GM19463 (cell line): Measurements from ENCODE around the gene KRTAP5-5.
"Not testable (repeated sequence)": the region's sequence is repeated elsewhere in the genome, so short reads cannot be mapped to it uniquely, and the experiment has no call there.

Experiments
- ATAC-seq: cut with Tn5 transposase; IDR thresholded peaks from one replicate; pipeline ENCODE4 v1.9.1; 2021; ENCODE audit warnings: mild to moderate bottlenecking, moderate library complexity; ENCODE audit not compliant: unreplicated experiment

Gene KRTAP5-5

GRCh38 chr11:1641096-1641495 lies 11.5 kb downstream of the KRTAP5-5 start:
- ATAC-seq: no peak

GRCh38 chr11:1642288-1643145 lies 12.9 kb downstream of the KRTAP5-5 start:
- ATAC-seq: no peak

DNA sequence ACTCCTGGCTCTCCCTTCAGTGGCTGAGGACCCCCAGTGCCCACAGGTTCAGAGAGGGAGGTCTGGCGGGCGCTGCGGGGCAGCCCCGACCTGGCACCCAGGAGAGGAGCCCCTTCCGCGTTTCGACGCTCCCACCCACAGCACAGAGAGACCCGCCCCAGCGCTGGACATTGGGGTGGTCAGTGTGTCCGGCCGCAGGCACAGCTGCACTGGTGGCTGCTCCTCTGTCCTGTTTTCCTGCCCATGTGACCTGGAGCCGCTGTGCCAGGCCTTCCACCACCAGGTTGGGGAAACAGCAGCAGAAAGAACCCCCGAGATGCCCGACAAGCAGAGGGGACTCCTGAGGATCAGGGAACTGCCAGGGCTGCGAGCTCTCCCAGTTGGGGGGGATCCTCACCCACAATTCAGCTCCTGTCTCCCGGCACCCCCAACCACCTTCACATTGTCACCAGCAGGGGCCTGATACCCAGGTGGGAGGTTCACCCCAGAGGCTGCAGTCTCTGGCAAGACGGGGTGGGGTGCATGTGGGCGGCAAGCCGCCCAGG lies 13.6 kb downstream of the KRTAP5-5 start:
- no peak for ATAC-seq

GRCh38 chr11:1644601-1645356 lies 15.2 kb downstream of the KRTAP5-5 start:
- no peak for ATAC-seq

- ATAC-seq: no peak
Measured at GRCh38 chr11:1645357-1645821, 15.8 kb downstream of the KRTAP5-5 start.

DNA sequence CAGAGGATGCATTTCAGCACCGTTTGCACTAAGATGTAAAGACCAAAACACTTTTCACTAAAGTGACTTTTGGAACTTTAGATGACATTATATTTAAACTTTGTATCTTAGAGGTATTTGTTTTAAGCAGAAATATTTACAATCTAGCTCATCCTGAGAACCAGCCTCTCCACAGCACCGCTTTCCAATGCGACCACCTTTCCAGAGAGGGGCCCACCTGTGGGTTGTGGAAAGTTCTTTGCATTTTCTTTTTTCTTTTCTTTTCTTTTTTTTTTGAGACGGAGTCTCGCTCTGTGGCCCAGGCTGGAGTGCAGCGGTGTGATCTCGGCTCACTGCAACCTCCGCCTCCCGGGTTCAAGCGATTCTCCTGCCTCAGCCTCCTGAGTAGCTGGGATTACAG lies 17.0 kb downstream of the KRTAP5-5 start:
- ATAC-seq: not testable (repeated sequence)

DNA sequence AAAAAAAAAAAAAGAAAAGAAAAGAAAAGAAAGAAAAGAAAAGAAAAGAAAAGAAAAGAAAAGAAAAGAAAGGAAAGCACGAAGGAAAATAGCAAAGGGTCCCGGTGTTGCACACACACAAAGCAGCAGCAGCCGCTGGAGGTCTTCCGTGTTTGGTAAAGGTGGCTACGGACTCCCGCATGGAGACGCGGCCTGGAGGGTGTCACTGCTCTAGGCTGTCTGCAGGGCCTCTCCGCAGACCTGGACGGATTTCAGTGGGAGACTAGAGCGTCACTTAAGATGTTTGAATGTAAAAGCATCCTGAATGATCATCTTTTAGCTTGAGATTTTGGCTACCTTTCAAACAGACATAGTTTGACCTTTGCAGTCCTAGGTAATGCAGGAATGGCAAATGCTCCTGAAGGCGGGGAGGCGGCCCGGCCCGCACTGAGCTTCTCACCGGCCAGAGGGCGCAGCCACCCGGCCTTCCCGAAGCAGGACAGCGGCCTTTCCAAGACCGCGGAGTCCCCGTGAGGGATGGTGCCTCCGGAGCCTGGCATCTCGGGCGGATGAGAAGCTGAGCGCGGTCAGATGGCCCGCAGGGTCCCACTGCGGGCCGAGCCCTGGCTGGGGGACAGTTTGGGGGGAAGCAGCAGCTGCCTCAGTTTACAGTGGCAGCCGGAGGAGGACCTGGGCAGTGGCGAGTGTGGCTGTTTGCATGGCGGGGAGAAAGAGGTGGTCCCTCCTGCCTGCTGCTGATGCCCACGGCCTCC lies 18.5 kb downstream of the KRTAP5-5 start:
- no peak for ATAC-seq

GRCh38 chr11:1648653-1649420 lies 19.3 kb downstream of the KRTAP5-5 start:
- ATAC-seq: no peak

GRCh38 chr11:1650034-1650917 lies 20.7 kb downstream of the KRTAP5-5 start:
- ATAC-seq: no peak

DNA sequence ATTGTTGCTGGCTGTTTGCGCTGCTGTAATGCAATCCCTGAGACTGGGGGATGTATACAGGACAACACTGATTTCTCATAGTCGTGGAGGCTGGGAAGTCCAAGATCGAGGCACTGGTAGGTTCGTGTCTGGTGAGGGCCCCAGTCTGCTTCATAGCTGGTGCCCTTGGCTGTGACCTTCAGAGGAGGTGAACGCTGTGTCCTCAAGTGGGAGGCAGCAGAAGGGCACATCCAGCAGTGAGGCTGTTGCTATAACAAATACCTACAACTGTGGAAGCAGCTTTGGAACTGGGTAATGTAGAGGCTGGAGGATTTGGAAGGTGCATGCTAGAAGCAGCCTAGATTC lies 21.3 kb downstream of the KRTAP5-5 start:
- no peak for ATAC-seq

DNA sequence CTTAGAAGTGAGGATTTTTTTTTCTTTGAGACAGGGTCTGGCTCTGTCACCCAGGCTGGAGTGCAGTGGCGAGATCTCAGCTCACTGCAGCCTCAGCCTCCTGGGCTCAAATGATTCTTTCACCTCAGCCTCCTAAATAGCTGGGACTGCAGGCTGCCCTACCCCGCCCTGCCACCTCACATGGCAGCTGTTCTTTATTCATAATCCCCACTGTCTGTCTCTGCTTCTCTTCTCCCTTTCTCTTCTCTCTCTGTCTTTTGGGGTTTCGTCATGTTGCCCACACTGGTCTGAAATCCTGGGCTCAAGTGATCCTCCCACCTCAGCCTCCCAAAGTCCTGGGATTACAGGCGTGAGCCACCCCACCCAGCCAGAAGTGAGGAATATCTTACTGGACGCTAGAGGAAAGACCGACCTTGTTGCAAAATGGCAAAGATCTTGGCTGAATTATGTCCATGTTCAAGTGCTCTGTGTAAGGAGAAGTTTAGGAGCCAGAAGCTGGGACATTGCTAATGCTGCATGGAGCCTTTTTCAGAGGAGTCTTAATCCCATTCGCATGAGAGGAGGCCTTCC lies 21.9 kb downstream of the KRTAP5-5 start:
- ATAC-seq: no peak

DNA sequence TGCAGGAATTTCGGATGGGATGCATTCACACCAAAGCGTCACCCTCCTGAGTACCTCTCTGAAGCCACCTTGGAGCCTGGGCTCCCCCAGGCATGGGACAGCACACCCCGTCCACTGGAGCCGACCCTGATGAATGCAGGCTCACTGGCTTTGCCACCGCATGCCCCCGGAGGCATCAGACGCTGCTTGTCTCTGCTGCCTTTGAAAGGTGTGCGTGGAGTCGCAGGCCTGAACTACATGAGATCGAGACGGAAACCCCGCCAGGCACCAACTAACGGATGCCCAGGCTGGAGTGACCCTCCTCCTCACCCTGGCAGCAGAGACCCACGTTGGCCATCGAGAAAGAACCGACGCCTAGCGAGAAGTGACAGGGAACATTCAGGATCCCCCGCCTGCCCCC lies 22.5 kb downstream of the KRTAP5-5 start:
- ATAC-seq: no peak

GRCh38 chr11:1652442-1652770 lies 22.8 kb downstream of the KRTAP5-5 start:
- no peak for ATAC-seq

GRCh38 chr11:1652771-1653540 lies 23.4 kb downstream of the KRTAP5-5 start:
- no peak for ATAC-seq

GRCh38 chr11:1653541-1654387 lies 24.2 kb downstream of the KRTAP5-5 start:
- no peak for ATAC-seq

DNA sequence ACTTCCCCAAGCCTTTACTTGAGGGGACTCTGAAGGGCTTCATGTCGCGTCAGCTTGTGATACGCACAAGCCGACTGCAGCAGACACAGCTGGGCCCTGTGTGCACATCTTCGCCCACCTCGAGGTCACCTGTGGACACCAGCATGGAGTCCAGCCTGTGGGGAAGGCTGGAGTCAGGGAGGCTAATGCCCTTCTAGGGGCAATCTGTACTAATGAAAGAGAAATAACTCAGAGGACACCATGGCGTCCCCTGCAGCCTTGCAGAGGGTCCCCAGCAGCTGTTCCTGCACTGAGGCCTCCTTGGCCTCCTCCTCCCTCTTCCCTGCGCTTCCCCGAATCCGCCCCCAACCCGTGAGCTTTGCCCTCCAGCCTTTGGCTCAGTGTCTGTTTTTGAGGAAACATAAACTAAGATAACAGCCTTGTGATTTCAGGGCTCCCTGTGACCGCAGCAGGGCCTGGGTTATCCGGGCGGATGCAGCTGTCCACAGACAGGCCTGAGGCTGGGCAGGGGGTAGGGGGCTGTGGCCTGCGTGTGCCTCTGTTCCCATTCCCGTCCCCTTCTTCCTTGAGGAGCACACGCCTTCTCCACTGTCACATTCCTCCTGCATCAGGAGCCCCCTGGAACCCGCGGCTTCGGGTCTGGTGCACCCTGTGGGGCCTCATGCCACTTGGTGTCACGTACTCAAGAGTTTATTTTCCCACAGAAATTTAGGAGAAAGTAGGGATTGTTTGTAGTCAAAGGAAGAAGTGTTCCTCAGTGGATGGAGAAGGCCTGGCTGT lies 25.0 kb downstream of the KRTAP5-5 start:
- no peak for ATAC-seq
